Measurements from ENCODE around the gene NTN1.

Gene NTN1

GRCh38 chr17:9242497-9242881, 221.2 kb downstream of the NTN1 start:
- H3K9me3 ChIP-seq (ENCODE audit: insufficient read depth, low read length): no peaks in the 10 kb centered on the region
- H4K20me1 ChIP-seq (ENCODE audit: low read depth, low read length): no peaks in the 10 kb centered on the region
- no peaks in the 10 kb centered on the region for H3K36me3 ChIP-seq (ENCODE audit: low read length)
- no peak for TF ChIP-seq CTCF (IDR thresholded peaks at IDR 0.05; ENCODE audit: insufficient read depth, low read length, poor library complexity, severe bottlenecking)
- TF ChIP-seq EZH2phosphoT487 (conservative IDR thresholded peaks at IDR 0.05; ENCODE audit: low read length): no peak
- H3K9ac ChIP-seq (ENCODE audit: low read length): no peak overlapping the region
- H2AFZ ChIP-seq (ENCODE audit: low read depth, low read length, severe bottlenecking): no peak overlapping the region
- H3F3A ChIP-seq (ENCODE audit: insufficient read depth): no peaks in the 10 kb centered on the region
- no peak overlapping the region for H3K4me3 ChIP-seq (ENCODE audit: insufficient read depth, low read length, poor library complexity, severe bottlenecking)
- no peaks in the 10 kb centered on the region for H3K27me3 ChIP-seq (ENCODE audit: low read length)
- no peaks in the 10 kb centered on the region for H3K79me2 ChIP-seq (ENCODE audit: insufficient read depth, low read length)
- H3K9me2 ChIP-seq (replicated peaks; ENCODE audit: insufficient read depth, low read length): no peaks in the 10 kb centered on the region
- H3K4me2 ChIP-seq (ENCODE audit: low read depth, low read length, poor library complexity, severe bottlenecking): no peak overlapping the region
- no peak overlapping the region for H3K27ac ChIP-seq (ENCODE audit: low read depth, low read length)

GRCh38 chr17:9242983-9243382, 221.7 kb downstream of the NTN1 start:
- no peaks in the 10 kb centered on the region for H3K9me2 ChIP-seq (replicated peaks; ENCODE audit: insufficient read depth, low read length)
- no peak overlapping the region for H3K4me3 ChIP-seq (ENCODE audit: insufficient read depth, low read length, poor library complexity, severe bottlenecking)
- H2AFZ ChIP-seq (ENCODE audit: low read depth, low read length, severe bottlenecking): no peak overlapping the region
- no peaks in the 10 kb centered on the region for H3K27me3 ChIP-seq (ENCODE audit: low read length)
- no peaks in the 10 kb centered on the region for H3K9me3 ChIP-seq (ENCODE audit: insufficient read depth, low read length)
- no peaks in the 10 kb centered on the region for H4K20me1 ChIP-seq (ENCODE audit: low read depth, low read length)
- H3K79me2 ChIP-seq (ENCODE audit: insufficient read depth, low read length): no peaks in the 10 kb centered on the region
- no peak overlapping the region for H3K9ac ChIP-seq (ENCODE audit: low read length)
- H3K27ac ChIP-seq (ENCODE audit: low read depth, low read length): no peak overlapping the region
- TF ChIP-seq CTCF (IDR thresholded peaks at IDR 0.05; ENCODE audit: insufficient read depth, low read length, poor library complexity, severe bottlenecking) (no peak), EZH2phosphoT487 (conservative IDR thresholded peaks at IDR 0.05; ENCODE audit: low read length) (no peak)
- no peak overlapping the region for H3K4me2 ChIP-seq (ENCODE audit: low read depth, low read length, poor library complexity, severe bottlenecking)
- H3F3A ChIP-seq (ENCODE audit: insufficient read depth): no peaks in the 10 kb centered on the region
- H3K36me3 ChIP-seq (ENCODE audit: low read length): no peaks in the 10 kb centered on the region

- no peak overlapping the region for H2AFZ ChIP-seq (ENCODE audit: low read depth, low read length, severe bottlenecking)
- H4K20me1 ChIP-seq (ENCODE audit: low read depth, low read length): no peaks in the 10 kb centered on the region
- no peak for TF ChIP-seq EZH2phosphoT487 (conservative IDR thresholded peaks at IDR 0.05; ENCODE audit: low read length)
- no peak for TF ChIP-seq CTCF (IDR thresholded peaks at IDR 0.05; ENCODE audit: insufficient read depth, low read length, poor library complexity, severe bottlenecking)
- H3K79me2 ChIP-seq (ENCODE audit: insufficient read depth, low read length): no peaks in the 10 kb centered on the region
- H3K36me3 ChIP-seq (ENCODE audit: low read length): no peaks in the 10 kb centered on the region
- H3K27ac ChIP-seq (ENCODE audit: low read depth, low read length): no peak overlapping the region
- no peak overlapping the region for H3K9ac ChIP-seq (ENCODE audit: low read length)
- no peaks in the 10 kb centered on the region for H3K9me3 ChIP-seq (ENCODE audit: insufficient read depth, low read length)
- H3K4me3 ChIP-seq (ENCODE audit: insufficient read depth, low read length, poor library complexity, severe bottlenecking): no peak overlapping the region
- no peak overlapping the region for H3K4me2 ChIP-seq (ENCODE audit: low read depth, low read length, poor library complexity, severe bottlenecking)
- H3K27me3 ChIP-seq (ENCODE audit: low read length): no peaks in the 10 kb centered on the region
- no peaks in the 10 kb centered on the region for H3F3A ChIP-seq (ENCODE audit: insufficient read depth)
- H3K9me2 ChIP-seq (replicated peaks; ENCODE audit: insufficient read depth, low read length): no peaks in the 10 kb centered on the region
These were observed 223.0 kb downstream of the NTN1 start for GRCh38 chr17:9244066-9245052.

All from SU-DHL-6 (cell line).